Stimulated activated naive CD8-positive, alpha-beta T cell treated with anti-CD3 and anti-CD28 coated beads, Interleukin-15, Interleukin-2, amounts not matched to agents 100 U/mL and 50 U/mL, for 24 hours (primary cell): ENCODE results near the gene PASD1.
"Not testable (repeated sequence)": the region's sequence is repeated elsewhere in the genome, so short reads cannot be mapped to it uniquely, and the experiment has no call there.

Experiments
- ATAC-seq: fragments of 150-1000 bp; cut with Tn5 transposase; one replicate; pipeline ENCODE4 v1.10.0; 2021
- DNase-seq: peaks from one replicate; pipeline ENCODE4 v3.0.0; 2021

The PASD1 gene

DNA sequence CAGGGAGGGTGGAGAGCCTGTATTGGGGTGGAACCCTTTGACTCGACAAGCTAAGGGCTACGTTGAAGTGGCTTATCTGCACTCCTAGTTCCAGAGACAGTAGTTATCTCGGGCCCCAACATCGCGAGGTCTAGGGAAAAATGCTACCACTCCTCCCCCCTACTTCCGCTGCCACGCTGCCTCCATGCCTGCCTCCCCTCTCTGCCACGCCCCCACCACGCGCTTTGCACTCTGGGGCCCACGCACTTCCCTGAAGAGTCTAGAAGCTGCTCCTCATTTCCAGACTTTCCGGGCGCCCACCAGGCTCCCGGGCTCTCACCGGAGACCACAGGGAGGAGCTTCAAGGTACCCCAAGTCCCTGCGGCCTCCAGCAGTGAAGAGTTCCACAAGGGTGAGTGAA is at the start of gene PASD1:
Gene PASD1, plus strand, starts transcription at position 227 of the 400 bp plus-strand sequence. CDS start 37,879 bp downstream, outside the sequence.
- no peak for DNase-seq
- ATAC-seq = no peak

GRCh38 chrX:151515237-151515636 is 48.2 kb upstream of the PASD1 start:
- no peak for ATAC-seq
- DNase-seq = no peak

GRCh38 chrX:151516538-151517187 is 46.8 kb upstream of the PASD1 start:
- DNase-seq (no peak), ATAC-seq (no peak)

DNA sequence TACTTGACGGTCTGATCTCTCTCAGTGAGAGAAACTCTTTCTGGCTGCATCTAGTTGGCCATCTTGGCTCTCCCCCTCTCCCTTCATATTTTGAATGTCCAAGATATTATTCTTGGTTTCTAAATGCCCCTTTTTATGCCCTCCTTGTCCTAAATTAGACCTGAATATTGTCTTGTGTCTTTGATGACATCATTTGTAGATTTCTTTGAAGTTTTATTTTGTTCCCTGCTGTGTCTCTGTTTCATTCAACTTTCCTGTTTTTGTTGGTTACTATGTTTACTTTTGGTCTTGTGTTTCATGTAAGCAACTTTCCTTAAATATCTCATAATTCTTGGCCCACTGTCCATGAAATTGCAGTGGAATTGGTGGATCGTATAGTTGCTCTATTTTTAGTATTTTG is 46.1 kb upstream of the PASD1 start:
- ATAC-seq = no peak

DNA sequence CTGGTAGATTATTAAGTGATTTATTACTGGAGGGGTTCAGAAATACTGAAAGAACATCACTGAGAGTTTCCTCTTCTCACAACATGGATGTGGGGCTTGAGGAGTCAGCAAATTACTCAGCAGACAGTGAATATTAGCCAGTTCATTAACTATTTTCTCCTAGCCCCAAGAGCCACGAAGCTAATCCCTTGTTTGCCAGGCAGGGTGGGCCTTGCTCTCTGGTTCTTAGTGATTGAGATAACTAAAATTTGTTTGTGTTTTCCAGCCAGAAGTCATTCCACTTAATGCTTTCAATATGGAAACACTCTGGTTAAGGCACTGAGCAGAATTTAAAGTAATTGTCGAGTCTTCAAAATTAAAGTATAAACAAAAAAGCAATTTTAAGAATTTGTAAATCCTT is 40.1 kb upstream of the PASD1 start:
- DNase-seq (no peak), ATAC-seq (no peak)

More for the DNA sequence above, 46.1 kb upstream of the PASD1 start:
- no peak for DNase-seq

- ATAC-seq = no peak
- DNase-seq = no peak
These were observed 26.9 kb upstream of the PASD1 start for GRCh38 chrX:151536571-151536970.

- DNase-seq = no peak
- ATAC-seq = no peak
These were observed 25.9 kb upstream of the PASD1 start for GRCh38 chrX:151537572-151537971.

DNA sequence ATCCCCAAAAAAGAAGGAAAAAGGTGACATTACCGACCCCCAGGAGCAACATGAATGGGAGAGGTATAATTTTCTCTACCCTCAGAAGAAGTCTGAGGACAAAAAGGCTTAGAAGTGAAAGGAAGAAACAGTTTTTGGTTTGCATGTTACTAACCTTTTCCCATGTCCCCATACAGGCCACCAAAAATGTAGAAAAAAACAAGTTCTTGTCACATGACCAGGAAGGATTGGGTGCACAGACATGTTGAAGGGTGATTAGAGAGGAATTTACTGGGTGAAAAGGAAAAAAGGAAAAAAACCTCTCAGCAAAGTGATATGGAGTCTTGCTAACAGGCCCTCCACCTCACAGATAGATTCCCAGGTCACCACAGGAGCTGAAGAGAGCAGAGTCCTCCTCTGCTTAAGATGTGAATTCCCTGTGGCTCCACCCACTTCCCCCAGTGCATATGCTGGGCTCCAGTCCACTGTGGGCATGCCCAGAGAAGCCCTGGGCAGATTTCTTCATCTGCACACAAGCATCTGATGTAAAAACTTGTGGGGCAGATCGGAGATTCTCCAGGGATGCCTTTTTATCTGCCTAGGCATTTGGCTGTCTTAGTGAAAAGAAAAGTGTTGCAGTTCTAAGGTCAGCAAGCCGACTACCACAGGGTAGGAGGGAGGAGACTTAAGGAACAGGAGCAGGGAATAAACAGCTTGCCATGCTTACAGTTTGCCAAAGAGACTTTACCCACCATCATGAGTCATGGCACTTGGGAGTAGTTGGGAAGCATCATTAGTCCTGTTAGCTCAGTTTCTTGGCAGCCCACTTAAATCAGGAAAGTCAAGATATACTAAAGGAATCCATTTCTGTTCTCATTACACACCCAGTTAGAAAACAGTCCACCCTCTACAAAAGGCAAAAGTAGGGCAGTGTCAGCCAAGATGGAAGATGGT is 25.0 kb upstream of the PASD1 start:
- ATAC-seq (no peak), DNase-seq (no peak)

DNA sequence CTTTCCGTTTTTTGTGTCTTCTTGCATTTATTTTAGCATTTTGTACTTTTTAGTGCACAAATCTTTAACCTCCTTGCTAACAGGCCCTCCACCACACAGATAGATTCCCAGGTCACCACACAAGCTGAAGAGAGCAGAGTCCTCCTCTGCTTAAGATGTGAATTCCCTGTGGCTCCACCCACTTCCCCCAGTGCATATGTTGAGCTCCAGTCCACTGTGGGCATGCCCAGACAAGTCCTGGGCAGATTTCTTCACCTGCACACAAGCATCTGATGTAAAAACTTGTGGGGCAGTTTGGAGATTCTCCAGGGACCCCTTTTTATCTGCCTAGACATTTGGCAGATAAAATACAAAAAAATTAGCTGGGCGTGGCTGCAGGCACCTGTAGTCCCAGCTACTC is 19.8 kb upstream of the PASD1 start:
- ATAC-seq = no peak
- no peak for DNase-seq

GRCh38 chrX:151546226-151546625 is 17.2 kb upstream of the PASD1 start:
- not testable (repeated sequence) for DNase-seq, ATAC-seq

DNA sequence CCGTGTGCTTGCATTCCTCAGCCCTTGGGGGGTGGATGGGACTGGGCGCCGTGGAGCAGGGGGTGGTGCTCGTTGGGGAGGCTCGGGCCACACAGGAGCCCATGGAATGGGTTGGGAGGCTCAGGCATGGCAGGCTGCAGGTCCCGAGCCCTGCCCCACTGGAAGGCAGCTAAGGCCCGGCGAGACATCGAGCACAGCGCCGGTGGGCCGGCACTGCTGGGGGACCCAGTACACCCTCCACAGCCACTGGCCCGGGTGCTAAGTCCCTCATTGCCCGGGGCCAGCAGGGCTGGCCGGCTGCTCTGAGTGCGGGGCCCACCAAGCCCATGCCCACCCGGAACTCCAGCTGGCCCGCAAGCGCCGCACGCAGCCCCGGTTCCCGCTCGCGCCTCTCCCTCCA is 12.3 kb upstream of the PASD1 start:
- not testable (repeated sequence) for ATAC-seq, DNase-seq

- DNase-seq (no peak), ATAC-seq (no peak)
These were observed 10.7 kb upstream of the PASD1 start for GRCh38 chrX:151552743-151553142.

DNA sequence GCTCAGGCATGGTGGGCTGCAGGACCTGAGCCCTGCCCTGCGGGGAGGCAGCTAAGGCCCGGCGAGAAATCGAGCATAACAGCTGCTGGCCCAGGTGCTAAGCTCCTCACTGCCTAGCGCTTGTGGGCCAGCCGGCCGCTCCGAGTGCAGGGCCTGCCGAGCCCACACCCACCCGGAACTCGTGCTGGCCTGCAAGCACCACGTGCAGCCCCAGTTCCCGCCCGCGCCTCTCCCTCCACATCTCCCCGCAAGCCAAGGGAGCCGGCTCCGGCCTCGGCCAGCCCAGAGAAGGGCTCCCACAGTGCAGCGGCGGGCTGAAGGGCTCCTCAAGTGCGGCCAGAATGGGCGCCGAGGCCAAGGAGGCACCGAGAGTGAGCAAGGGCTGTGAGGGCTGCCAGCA is 8.2 kb upstream of the PASD1 start:
- ATAC-seq, DNase-seq: not testable (repeated sequence)

DNA sequence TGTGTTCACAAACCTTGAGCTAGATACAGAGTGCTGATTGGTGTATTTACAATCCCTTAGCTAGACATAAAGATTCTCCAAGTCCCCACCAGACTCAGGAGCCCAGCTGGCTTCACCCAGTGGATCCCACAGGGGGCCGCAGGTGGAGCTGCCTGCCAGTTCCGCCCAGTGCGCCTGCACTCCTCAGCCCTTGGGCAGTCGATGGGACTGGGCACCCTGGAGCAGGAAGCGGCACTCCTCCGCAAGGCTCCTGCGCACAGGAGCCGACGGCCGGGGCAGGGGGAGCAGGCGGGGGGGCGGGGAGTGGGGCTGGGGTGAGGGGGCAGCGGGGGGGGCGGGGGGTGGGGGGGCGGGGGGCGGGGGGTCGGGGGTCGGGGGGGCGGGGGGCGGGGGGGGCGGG is 990 bp upstream of the PASD1 start:
- not testable (repeated sequence) for ATAC-seq, DNase-seq

GRCh38 chrX:151563003-151563402 is 472 bp upstream of the PASD1 start:
- not testable (repeated sequence) for DNase-seq, ATAC-seq

GRCh38 chrX:151564035-151564434 is 560 bp downstream of the PASD1 start:
- DNase-seq = no peak
- no peak for ATAC-seq

- not testable (repeated sequence) for ATAC-seq, DNase-seq
These were observed 3.4 kb downstream of the PASD1 start for GRCh38 chrX:151566872-151567271.

- no peak for ATAC-seq
- DNase-seq = no peak
These were observed 7.1 kb downstream of the PASD1 start for GRCh38 chrX:151570561-151570960.

GRCh38 chrX:151593384-151593783 is 29.9 kb downstream of the PASD1 start:
- not testable (repeated sequence) for ATAC-seq, DNase-seq

GRCh38 chrX:151596282-151596681 is 32.8 kb downstream of the PASD1 start:
- DNase-seq = no peak
- ATAC-seq = no peak

GRCh38 chrX:151604931-151605330 is 41.5 kb downstream of the PASD1 start:
- DNase-seq (no peak), ATAC-seq (no peak)

GRCh38 chrX:151609222-151609621 is 45.7 kb downstream of the PASD1 start:
- DNase-seq (no peak), ATAC-seq (no peak)

- ATAC-seq = no peak
These were observed 57.9 kb downstream of the PASD1 start for GRCh38 chrX:151621422-151621821.

More at GRCh38 chrX:151621422-151621821, 57.9 kb downstream of the PASD1 start:
- DNase-seq = no peak
